ENCODE results near the gene NUDT4. TPM values are rescaled to one million over a fixed set of nuclear protein-coding genes. Genes with fewer than 3 reads are reported as not detected.

The NUDT4 gene
- total and polyA plus RNA-seq, 2 of the 8 experiments (the other 6 are each of a cell fraction or from before 2014, with no cell fraction given): 17.3 to 71.7 TPM

DNA sequence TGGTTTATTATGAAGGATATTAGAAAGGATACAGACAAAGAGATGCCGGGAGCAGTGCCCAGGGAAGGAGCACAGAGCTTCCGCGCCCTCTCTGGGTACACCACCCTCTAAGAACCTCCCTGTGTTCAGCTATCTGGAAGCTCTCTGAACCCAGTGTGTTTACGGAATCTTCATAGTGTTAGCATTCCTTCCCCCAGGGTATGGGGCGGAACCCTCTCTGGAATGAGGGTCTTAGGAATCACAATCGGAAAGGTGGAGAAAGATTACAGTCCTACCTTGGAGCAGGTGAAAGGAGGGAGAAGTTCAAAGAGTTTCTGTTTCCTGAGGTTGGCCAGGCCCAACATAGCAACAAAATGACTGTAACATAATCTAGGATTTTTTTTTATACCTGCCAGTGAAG, 6.8 kb upstream of the NUDT4 start:
- no peak overlapping the region for H2BK12ac ChIP-seq (ENCODE audit: low read depth, low read length)
- FAIRE-seq (no peak), DNase-seq (ENCODE audit: low read depth in 1 of 2, low spot score in 2 of 2) (peak in 1 of 2 experiments; percentile 34)
- H3K14ac ChIP-seq (ENCODE audit: insufficient read length): no peak overlapping the region
- no peak overlapping the region for H3K9ac ChIP-seq (replicated peaks in 1 of 4; ENCODE audit: extremely low read depth in 1 of 4, low read depth in 3 of 4, low read length in 3 of 4)
- no peak overlapping the region; the same call in 1 of the 2 replicates for H2BK20ac ChIP-seq (ENCODE audit: low read length)
- H2BK120ac ChIP-seq (replicated peaks; ENCODE audit: low read depth, low read length): no peak overlapping the region
- H3K27me3 ChIP-seq (replicated peaks in 1 of 4; ENCODE audit: control insufficient read depth in 3 of 4, extremely low read depth in 1 of 4, insufficient read depth in 3 of 4, low read length in 3 of 4): no peaks in the 10 kb centered on the region
- peak; percentile 42; the same call in 1 of the 2 replicates for TF ChIP-seq TEAD4 (IDR thresholded peaks at IDR 0.05; ENCODE audit: low read depth, low read length)
- TF ChIP-seq E2F6 (IDR thresholded peaks at IDR 0.05): no peak
- TF ChIP-seq MAFK (IDR thresholded peaks at IDR 0.05; ENCODE audit: low read depth, low read length): no peak
- no peak for TF ChIP-seq POLR2AphosphoS5 (IDR thresholded peaks at IDR 0.05; ENCODE audit: low read depth, low read length)
- no peak for TF ChIP-seq BRCA1 (IDR thresholded peaks at IDR 0.05; ENCODE audit: low read depth, low read length)
- TF ChIP-seq ATF2 (IDR thresholded peaks at IDR 0.05; ENCODE audit: low read length): no peak
- ChIA-PET CTCF (ENCODE audit: partially characterized antibody) (interaction anchor here (1.5 kb wide), 1 partner anchor 9 kb away, joined by 3 read pairs; no protein-coding TSS in a partner anchor), POLR2A (ENCODE audit: partially characterized antibody) (interaction anchor here (1.0 to 1.9 kb wide), 3 partner anchors 10 to 1225 kb away, joined by 3 to 4 read pairs (median 3); partner anchors contain the start of gene BTG1)
- H3K18ac ChIP-seq (ENCODE audit: extremely low read depth, low read length): peak overlapping the region; percentile 16; the same call in 1 of the 2 replicates
- peaks cover 3% of the 10 kb centered on the region; the same call in 1 of the 2 replicates for H3K23me2 ChIP-seq (ENCODE audit: low read depth, low read length)
- 94% methylated on average over 6 of the region's 6 CpGs; no CpG with 5 or more reads in 1 of the 2 experiments for WGBS, 2 experiments (ENCODE audit: extremely low coverage in 1 of 2, insufficient coverage in 1 of 2, insufficient read length in 1 of 2, insufficient replicate concordance in 2 of 2, low coverage in 1 of 2, low lambda C conversion rate in 2 of 2, missing lambda C conversion rate in 1 of 2)
- H3K79me1 ChIP-seq (ENCODE audit: low read depth, low read length): no peaks in the 10 kb centered on the region
- H3K27ac ChIP-seq (ENCODE audit: low read depth, low read length): no peak overlapping the region
- no peak overlapping the region for H3K4me3 ChIP-seq (ENCODE audit: extremely low read depth in 1 of 4, insufficient read depth in 2 of 4, low read depth in 3 of 4, low read length in 4 of 4)
- no peak overlapping the region for H2BK15ac ChIP-seq (ENCODE audit: low read length)
- no peak overlapping the region for H2BK5ac ChIP-seq (ENCODE audit: low read depth, low read length)
- no peaks in the 10 kb centered on the region for H4K20me1 ChIP-seq (replicated peaks in 1 of 2; ENCODE audit: control insufficient read depth in 1 of 2, insufficient read depth in 2 of 2, low read length in 2 of 2)
- peaks cover 3 to 7% (median 4%) of the 10 kb centered on the region in 4 experiments; a peak in 4 of 7 replicates for H3K4me1 ChIP-seq (replicated peaks in 1 of 4; ENCODE audit: control insufficient read depth in 3 of 4, insufficient read depth in 4 of 4, low read length in 3 of 4)
- no peak overlapping the region for H3K56ac ChIP-seq (replicated peaks; ENCODE audit: insufficient read length, low read depth, low read length)
- H2AK5ac ChIP-seq (ENCODE audit: low read depth, low read length): no peak overlapping the region
- no peak overlapping the region for H4K8ac ChIP-seq (ENCODE audit: extremely low read depth, insufficient read depth, low read length)
- no peak overlapping the region for H3K4ac ChIP-seq (replicated peaks; ENCODE audit: insufficient read length, low read depth, low read length)
- no peaks in the 10 kb centered on the region for H3K9me3 ChIP-seq (ENCODE audit: insufficient read depth in 2 of 2, low read depth in 1 of 2, low read length in 1 of 2)
- no peak overlapping the region for H2AFZ ChIP-seq (ENCODE audit: low read length)
- H4K5ac ChIP-seq (ENCODE audit: insufficient read length, low read depth, low read length): no peak overlapping the region
- no peak overlapping the region for H3K23ac ChIP-seq (ENCODE audit: insufficient read length)
- H3K4me2 ChIP-seq (ENCODE audit: insufficient read depth in 1 of 2, low read depth in 2 of 2, low read length in 2 of 2): no peak overlapping the region
- H3K79me2 ChIP-seq (ENCODE audit: control insufficient read depth in 1 of 2, insufficient read depth in 2 of 2, low read length in 2 of 2): no peaks in the 10 kb centered on the region
- no peaks in the 10 kb centered on the region for H3K36me3 ChIP-seq (ENCODE audit: control insufficient read depth in 2 of 4, insufficient read depth in 4 of 4, low read length in 3 of 4)
- H4K91ac ChIP-seq (replicated peaks; ENCODE audit: insufficient read length, low read length): no peak overlapping the region

All from H1 (cell line).